Transverse colon (tissue), 4 donors: ENCODE results near the gene SPEM1.

Experiments used
- CTCF ChIP-seq, 5 experiments: fragments of 200-600 bp in 3 of 5; fragments of 450-650 bp in 2 of 5; sonication (generic) in 3 of 5; IDR thresholded peaks; 1 replicate in 2 of 5; 2 replicates in 3 of 5; pipeline ENCODE4 v1.5.1; 2016 to 2017; ENCODE audit warnings: antibody characterized with exemption in 5 of 5, inconsistent platforms in 3 of 5, mild to moderate bottlenecking in 2 of 5, moderate library complexity in 1 of 5
- EP300 ChIP-seq: sonication (generic); formaldehyde crosslinking; IDR thresholded peaks from one replicate; pipeline ENCODE4 v1.6.1; 2017; ENCODE audit warnings: antibody characterized with exemption, low read depth
- POLR2A ChIP-seq: fragments of 450-650 bp; IDR thresholded peaks from one replicate; pipeline ENCODE4 v1.6.1; 2016; ENCODE audit warnings: antibody characterized with exemption, mild to moderate bottlenecking, moderate library complexity
- POLR2AphosphoS5 ChIP-seq, 3 donors: sonication (generic); formaldehyde crosslinking; IDR thresholded peaks; one replicate each; pipeline ENCODE4 v1.6.1; 2016; ENCODE audit warnings: antibody characterized with exemption in 3 of 3

GRCh38 chr17:7384489-7385081, 35.5 kb upstream of the SPEM1 start:
- no peak for TF ChIP-seq CTCF (IDR thresholded peaks at IDR 0.05)
- TF ChIP-seq POLR2A = no peak
- no peak for TF ChIP-seq POLR2AphosphoS5 (IDR thresholded peaks at IDR 0.05)
- TF ChIP-seq EP300 = no peak
